Stomach (tissue), 9 donors: ENCODE results near the gene ARGFX. TPM values are rescaled to one million over a fixed set of nuclear protein-coding genes. Genes with fewer than 3 reads are reported as not detected.
A peak's percentile ranks its signal among the peaks of the same experiment; 100 is the strongest.
"Not testable (repeated sequence)": the region's sequence is repeated elsewhere in the genome, so short reads cannot be mapped to it uniquely, and the experiment has no call there.

Experiments used
- DNase-seq, 2 donors: peaks; one replicate each; pipeline versions ENCODE4 v3.0.0 to v3.0.0-alpha.2; 2013 to 2019
- H3K27ac ChIP-seq, 5 donors: fragments of 200-600 bp in 4 of 5; sonication (generic) in 4 of 5; one replicate each; pipeline ENCODE4 v1.5.1; 2013 to 2019; ENCODE audit warnings: mild to moderate bottlenecking in 1 of 5, moderate library complexity in 1 of 5
- H3K27me3 ChIP-seq, 3 donors: fragments of 200-600 bp; sonication (generic); one replicate each; pipeline ENCODE4 v1.5.1; 2017 to 2019; ENCODE audit warnings: mixed run types in 1 of 3
- H3K36me3 ChIP-seq, 4 donors: fragments of 200-600 bp; sonication (generic); 1 replicate in 3 of 4; 2 replicates in 1 of 4; pipeline ENCODE4 v1.5.1; 2016 to 2019
- H3K4me1 ChIP-seq, 4 donors: fragments of 200-600 bp; sonication (generic); one replicate each; pipeline ENCODE4 v1.5.1; 2016 to 2019
- H3K4me3 ChIP-seq, 4 donors: fragments of 200-600 bp; sonication (generic) in 3 of 4; one replicate each; pipeline ENCODE4 v1.5.1; 2016 to 2019; ENCODE audit warnings: mild to moderate bottlenecking in 1 of 4
- H3K9me3 ChIP-seq, 4 donors: fragments of 200-600 bp; sonication (generic); one replicate each; pipeline ENCODE4 v1.5.1; 2016 to 2019
- CTCF ChIP-seq, 7 experiments: fragments of 450-650 bp in 4 of 7; fragments of 200-600 bp in 3 of 7; sonication (generic) in 3 of 7; IDR thresholded peaks; one replicate each; pipeline ENCODE4 v1.5.1; 2016 to 2019; ENCODE audit warnings: antibody characterized with exemption in 7 of 7, control low read depth in 2 of 7, mild to moderate bottlenecking in 1 of 7
- EP300 ChIP-seq: sonication (generic); formaldehyde crosslinking; IDR thresholded peaks from one replicate; pipeline ENCODE4 v1.6.1; 2017; ENCODE audit warnings: antibody characterized with exemption
- POLR2A ChIP-seq, 4 donors: fragments of 450-650 bp; IDR thresholded peaks; one replicate each; pipeline ENCODE4 v1.6.1; 2016; ENCODE audit warnings: antibody characterized with exemption in 4 of 4, control low read depth in 2 of 4, mild to moderate bottlenecking in 1 of 4, moderate library complexity in 1 of 4
- POLR2AphosphoS5 ChIP-seq, 3 donors: sonication (generic); formaldehyde crosslinking; IDR thresholded peaks; one replicate each; pipeline ENCODE4 v1.6.1; 2016; ENCODE audit warnings: antibody characterized with exemption in 3 of 3
- WGBS, 5 donors: extraction: QIAGEN DNeasy Blood & Tissue Kit in 3 of 5; methylation state at CpG; one replicate each; pipeline versions ENCODE4 v1.1.5 to v1.1.7; 2013 to 2018; 5-methylcytosine and 5-hydroxymethylcytosine counted together
- intact Hi-C: fragments of 100-400 bp; cut with DNase I; formaldehyde crosslinking; loops from one replicate; pipeline ENCODE4 v1.15.1; 2023; ENCODE audit warnings: low total_unique reads
- polyA plus RNA-seq, 3 donors: library from polyadenylated mRNA; stranded (reverse); fragments of 200-250 nt; gene quantifications; one replicate each; pipeline ENCODE4 v1.2.3, GENCODE V29; 2013
- total RNA-seq, 5 donors: library from RNA; depleted of rRNA; stranded (reverse); fragments of >200 nt; gene quantifications; one replicate each; pipeline versions ENCODE4 v1.1.0 to v1.2.3, GENCODE V29; 2014 to 2016
- donor health status: healthy with polysubstance abuse.
- donor health status: Bipolar disorder and iron deficiency.
- donor health status: healthy.

ARGFX gene
- total and polyA plus RNA-seq, 8 donors, result not detected

GRCh38 chr3:121592856-121593702 lies 25.3 kb downstream of the ARGFX start, which contains the start of gene FBXO40:
Gene FBXO40 (plus strand): TSS chr3:121593379. CDS start chr3:121620576, 27,197 bp downstream.
- no peaks in the 10 kb centered on the region for H3K4me1 ChIP-seq
- no peaks in the 10 kb centered on the region for H3K27me3 ChIP-seq
- WGBS, 5 donors, result 42 to 45% (median 43%) methylated on average over 11 of the region's 11 CpGs
- TF ChIP-seq POLR2AphosphoS5 (IDR thresholded peaks at IDR 0.05) (no peak), POLR2A (IDR thresholded peaks at IDR 0.05) (no peak), CTCF (IDR thresholded peaks at IDR 0.05) (no peak), EP300 (no peak)
- intact Hi-C loops, result no loop called here
- no peak within 1 kb of the TSS for H3K27ac ChIP-seq
- H3K9me3 ChIP-seq, result no peaks in the 10 kb centered on the region
- no peaks in the 10 kb centered on the region for H3K36me3 ChIP-seq
- no peak within 1 kb of the TSS for H3K4me3 ChIP-seq
- peak in 1 of 2 donors; percentile 47 for DNase-seq

GRCh38 chr3:121593806-121594205 lies 26.1 kb downstream of the ARGFX start:
- H3K27ac ChIP-seq, H3K4me1 ChIP-seq, H3K4me3 ChIP-seq, H3K36me3 ChIP-seq, H3K9me3 ChIP-seq, intact Hi-C loops, H3K27me3 ChIP-seq, DNase-seq: not testable (repeated sequence)
- WGBS, 5 donors, result 91 to 96% (median 94%) methylated on average over 4 of the region's 4 CpGs

- no peak for DNase-seq
- 53 to 68% (median 61%) methylated on average over 2 of the region's 2 CpGs for WGBS, 5 donors
- no peaks in the 10 kb centered on the region for H3K36me3 ChIP-seq
- TF ChIP-seq CTCF (IDR thresholded peaks at IDR 0.05) (no peak), EP300 (no peak), POLR2A (IDR thresholded peaks at IDR 0.05) (no peak), POLR2AphosphoS5 (IDR thresholded peaks at IDR 0.05) (no peak)
- no peaks in the 10 kb centered on the region for H3K27me3 ChIP-seq
- no peak overlapping the region for H3K4me3 ChIP-seq
- intact Hi-C loops, result no loop called here
- H3K27ac ChIP-seq, result no peak overlapping the region
- no peaks in the 10 kb centered on the region for H3K4me1 ChIP-seq
- H3K9me3 ChIP-seq, result no peaks in the 10 kb centered on the region
Observed at GRCh38 chr3:121594850-121595249, 27.1 kb downstream of the ARGFX start.

GRCh38 chr3:121595765-121596406 lies 28.1 kb downstream of the ARGFX start:
- no peak for DNase-seq
- Histone ChIP-seq H3K27ac (no peak overlapping the region), H3K4me1 (no peaks in the 10 kb centered on the region), H3K27me3 (no peaks in the 10 kb centered on the region), H3K9me3 (no peaks in the 10 kb centered on the region), H3K4me3 (no peak overlapping the region), H3K36me3 (no peaks in the 10 kb centered on the region)
- WGBS, 5 donors, result 71 to 88% (median 79%) methylated on average over 4 of the region's 4 CpGs
- intact Hi-C loops, result no loop called here
- TF ChIP-seq POLR2A (IDR thresholded peaks at IDR 0.05), result no peak
- TF ChIP-seq EP300, result no peak
- no peak for TF ChIP-seq CTCF (IDR thresholded peaks at IDR 0.05)
- no peak for TF ChIP-seq POLR2AphosphoS5 (IDR thresholded peaks at IDR 0.05)

GRCh38 chr3:121598564-121598963 lies 30.8 kb downstream of the ARGFX start:
- intact Hi-C loops, result no loop called here
- no peaks in the 10 kb centered on the region for H3K4me1 ChIP-seq
- H3K9me3 ChIP-seq, result no peaks in the 10 kb centered on the region
- WGBS, 5 donors, result 84 to 93% (median 92%) methylated on average over 2 of the region's 2 CpGs
- TF ChIP-seq POLR2A (IDR thresholded peaks at IDR 0.05) (no peak), EP300 (no peak), CTCF (IDR thresholded peaks at IDR 0.05) (no peak), POLR2AphosphoS5 (IDR thresholded peaks at IDR 0.05) (no peak)
- H3K27me3 ChIP-seq, result no peaks in the 10 kb centered on the region
- H3K27ac ChIP-seq, result no peak overlapping the region
- no peak overlapping the region for H3K4me3 ChIP-seq
- no peak for DNase-seq
- H3K36me3 ChIP-seq, result no peaks in the 10 kb centered on the region

GRCh38 chr3:121599900-121600299 lies 32.2 kb downstream of the ARGFX start:
- H3K27ac ChIP-seq, H3K36me3 ChIP-seq, H3K4me1 ChIP-seq, DNase-seq, H3K9me3 ChIP-seq, H3K4me3 ChIP-seq, H3K27me3 ChIP-seq, intact Hi-C loops: not testable (repeated sequence)
- WGBS, 5 donors, result 73 to 94% (median 86%) methylated on average over 2 of the region's 2 CpGs
